HepG2 (cell line): ENCODE results near the gene HES1. TPM values are rescaled to one million over a fixed set of nuclear protein-coding genes. Genes with fewer than 3 reads are reported as not detected.

ENCODE experiments used
- ELF1 ChIP-seq: sonication (generic); formaldehyde crosslinking; IDR thresholded peaks from 2 replicates; pipeline ENCODE4 v1.4.0; 2020; ENCODE audit warnings: missing genetic modification reagents
- HOXA3 ChIP-seq: sonication (generic); formaldehyde crosslinking; IDR thresholded peaks from 2 replicates; pipeline ENCODE4 v1.5.0; 2020; ENCODE audit warnings: missing genetic modification reagents
- IKZF4 ChIP-seq: sonication (generic); formaldehyde crosslinking; IDR thresholded peaks from 2 replicates; pipeline ENCODE4 v1.5.1; 2020; ENCODE audit warnings: borderline replicate concordance, mild to moderate bottlenecking, low read depth, missing genetic modification reagents; ENCODE audit errors: not compliant biosample characterization
- JARID2 ChIP-seq: sonication (generic); formaldehyde crosslinking; IDR thresholded peaks from 2 replicates; pipeline ENCODE4 v1.8.1; 2023; ENCODE audit warnings: missing genetic modification reagents, inconsistent platforms; ENCODE audit not compliant: insufficient replicate concordance
- NR2C2 ChIP-seq: sonication (generic); formaldehyde crosslinking; IDR thresholded peaks from 2 replicates; pipeline ENCODE4 v1.4.0; 2020; ENCODE audit warnings: missing genetic modification reagents, mild to moderate bottlenecking, moderate library complexity, borderline replicate concordance
- RFXANK ChIP-seq: IDR thresholded peaks from 2 replicates; pipeline ENCODE4 v1.6.1; 2016
- SETDB1 ChIP-seq: sonication (generic); formaldehyde crosslinking; IDR thresholded peaks from 2 replicates; pipeline ENCODE4 v1.5.1; 2020; ENCODE audit warnings: missing genetic modification reagents, mild to moderate bottlenecking, borderline replicate concordance
- SPEN ChIP-seq: sonication (generic); formaldehyde crosslinking; IDR thresholded peaks from 2 replicates; pipeline ENCODE4 v1.5.1; 2020; ENCODE audit warnings: low read depth, mild to moderate bottlenecking, missing genetic modification reagents
- TEAD3 ChIP-seq: optimal IDR thresholded peaks from 2 replicates; pipeline ENCODE3; 2016; ENCODE audit warnings: borderline replicate concordance
- ZBTB7A ChIP-seq: sonication (generic); formaldehyde crosslinking; IDR thresholded peaks from 2 replicates; pipeline ENCODE4 v1.8.0; 2022; ENCODE audit warnings: mild to moderate bottlenecking, missing genetic modification reagents
- ZFP36L1 ChIP-seq: sonication (generic); formaldehyde crosslinking; IDR thresholded peaks from 2 replicates; pipeline ENCODE4 v1.8.0; 2022; ENCODE audit warnings: mild to moderate bottlenecking, missing genetic modification reagents, moderate library complexity
- ZKSCAN1 ChIP-seq: fragments of 150-350 bp; IDR thresholded peaks from 2 replicates; pipeline ENCODE4 v1.6.1; 2014; ENCODE audit warnings: low read length
- ZNF619 ChIP-seq: sonication (generic); formaldehyde crosslinking; IDR thresholded peaks from 2 replicates; pipeline ENCODE4 v1.4.0; 2020; ENCODE audit warnings: mild to moderate bottlenecking, missing genetic modification reagents
- polyA plus RNA-seq, 8 experiments: library from polyadenylated mRNA; depleted of rRNA in 3 of 8; stranded (reverse) in 7 of 8; unstranded in 1 of 8; fragments of >200 nt; fragmentation: Illumina TruSeq in 4 of 8; extraction: Trizol in 4 of 8; gene quantifications; 2 replicates each; pipeline versions ENCODE4 v1.2.1 to v1.2.3, GENCODE V29; 2011 to 2016; ENCODE audit warnings: low read depth in 4 of 8, missing spikeins in 1 of 8, mixed read lengths in 1 of 8; ENCODE audit not compliant: insufficient read depth in 1 of 8
- total RNA-seq, 5 experiments: library from RNA; depleted of rRNA; stranded (reverse); fragments of >200 nt; fragmentation: Illumina TruSeq; extraction: Trizol; gene quantifications; 2 replicates each; pipeline ENCODE4 v1.2.3, GENCODE V29; 2016; ENCODE audit warnings: low read depth in 1 of 5
- TF ChIP-seq, protein P1 (sequence below): sonication (generic); formaldehyde crosslinking; IDR thresholded peaks from 2 replicates; pipeline ENCODE4 v1.4.0; 2020; ENCODE audit warnings: missing genetic modification reagents
- TF ChIP-seq, protein P2 (sequence below): sonication (generic); formaldehyde crosslinking; IDR thresholded peaks from 2 replicates; pipeline ENCODE4 v1.4.0; 2020; ENCODE audit warnings: missing genetic modification reagents
- TF ChIP-seq, protein P3 (sequence below): IDR thresholded peaks from 2 replicates; pipeline ENCODE4 v1.6.1; 2012; ENCODE audit warnings: low read depth, low read length, improper control_type of control experiment
- TF ChIP-seq, protein P4 (sequence below): IDR thresholded peaks from 2 replicates; pipeline ENCODE4 v1.6.1; 2016; ENCODE audit warnings: low read depth, borderline replicate concordance
- TF ChIP-seq, protein P5 (sequence below): sonication (generic); formaldehyde crosslinking; IDR thresholded peaks from 2 replicates; pipeline ENCODE4 v1.8.0; 2022; ENCODE audit warnings: mild to moderate bottlenecking, missing genetic modification reagents
- TF ChIP-seq, protein P6 (sequence below): sonication (generic); formaldehyde crosslinking; IDR thresholded peaks from 2 replicates; pipeline ENCODE4 v1.9.0; 2021; ENCODE audit warnings: missing genetic modification reagents, borderline replicate concordance

HES1 gene
- total and polyA plus RNA-seq, 2 of the 13 experiments (the other 11 are each of a cell fraction or from before 2014, with no cell fraction given): 15.4 to 19.8 TPM

DNA sequence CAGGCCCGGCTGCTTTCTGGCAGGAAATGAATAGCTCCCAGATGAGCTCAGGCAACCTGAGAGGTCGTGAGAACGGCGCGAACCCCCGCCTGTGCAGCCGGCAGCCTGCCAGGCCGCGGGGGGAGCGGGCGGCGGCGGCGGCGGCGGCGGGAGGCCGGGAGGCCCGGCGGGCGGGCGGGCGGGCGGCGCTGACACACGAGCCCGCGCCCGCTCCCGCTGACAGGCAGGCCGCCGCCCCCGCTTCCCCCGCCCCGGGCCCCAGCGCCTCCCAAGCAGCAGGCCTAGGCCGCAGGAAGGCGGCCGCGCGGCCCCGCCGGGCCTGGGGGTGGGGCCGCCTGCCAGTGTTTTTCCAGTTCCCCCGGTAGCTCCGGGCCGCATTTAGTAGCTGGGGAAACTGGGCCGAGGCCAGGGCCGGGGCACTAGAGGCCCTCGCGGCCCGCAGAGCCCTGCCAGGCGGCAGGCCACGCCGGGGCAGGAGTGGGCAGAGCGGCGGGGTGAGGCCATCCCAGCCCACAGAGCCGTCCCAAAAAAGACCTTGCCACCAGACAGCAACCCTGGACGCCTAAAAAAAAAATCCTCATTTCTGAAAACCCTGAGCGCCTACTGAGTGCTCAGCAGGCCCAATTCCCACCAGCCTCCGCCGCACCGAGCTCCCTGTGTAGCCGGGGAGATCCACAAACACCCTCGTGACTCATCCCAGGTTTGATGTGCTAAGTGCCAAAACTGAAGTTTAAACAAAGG, 5.6 kb downstream of the HES1 start (continued):
- TF ChIP-seq, protein P1, sequence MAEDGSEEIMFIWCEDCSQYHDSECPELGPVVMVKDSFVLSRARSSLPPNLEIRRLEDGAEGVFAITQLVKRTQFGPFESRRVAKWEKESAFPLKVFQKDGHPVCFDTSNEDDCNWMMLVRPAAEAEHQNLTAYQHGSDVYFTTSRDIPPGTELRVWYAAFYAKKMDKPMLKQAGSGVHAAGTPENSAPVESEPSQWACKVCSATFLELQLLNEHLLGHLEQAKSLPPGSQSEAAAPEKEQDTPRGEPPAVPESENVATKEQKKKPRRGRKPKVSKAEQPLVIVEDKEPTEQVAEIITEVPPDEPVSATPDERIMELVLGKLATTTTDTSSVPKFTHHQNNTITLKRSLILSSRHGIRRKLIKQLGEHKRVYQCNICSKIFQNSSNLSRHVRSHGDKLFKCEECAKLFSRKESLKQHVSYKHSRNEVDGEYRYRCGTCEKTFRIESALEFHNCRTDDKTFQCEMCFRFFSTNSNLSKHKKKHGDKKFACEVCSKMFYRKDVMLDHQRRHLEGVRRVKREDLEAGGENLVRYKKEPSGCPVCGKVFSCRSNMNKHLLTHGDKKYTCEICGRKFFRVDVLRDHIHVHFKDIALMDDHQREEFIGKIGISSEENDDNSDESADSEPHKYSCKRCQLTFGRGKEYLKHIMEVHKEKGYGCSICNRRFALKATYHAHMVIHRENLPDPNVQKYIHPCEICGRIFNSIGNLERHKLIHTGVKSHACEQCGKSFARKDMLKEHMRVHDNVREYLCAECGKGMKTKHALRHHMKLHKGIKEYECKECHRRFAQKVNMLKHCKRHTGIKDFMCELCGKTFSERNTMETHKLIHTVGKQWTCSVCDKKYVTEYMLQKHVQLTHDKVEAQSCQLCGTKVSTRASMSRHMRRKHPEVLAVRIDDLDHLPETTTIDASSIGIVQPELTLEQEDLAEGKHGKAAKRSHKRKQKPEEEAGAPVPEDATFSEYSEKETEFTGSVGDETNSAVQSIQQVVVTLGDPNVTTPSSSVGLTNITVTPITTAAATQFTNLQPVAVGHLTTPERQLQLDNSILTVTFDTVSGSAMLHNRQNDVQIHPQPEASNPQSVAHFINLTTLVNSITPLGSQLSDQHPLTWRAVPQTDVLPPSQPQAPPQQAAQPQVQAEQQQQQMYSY (CRISPR knock-in tag): peak; percentile 49; the same call in 1 of the 2 replicates
- TF ChIP-seq JARID2 (CRISPR knock-in tag): no peak
- no peak for TF ChIP-seq TEAD3 (CRISPR knock-in tag)
- TF ChIP-seq, protein P2, sequence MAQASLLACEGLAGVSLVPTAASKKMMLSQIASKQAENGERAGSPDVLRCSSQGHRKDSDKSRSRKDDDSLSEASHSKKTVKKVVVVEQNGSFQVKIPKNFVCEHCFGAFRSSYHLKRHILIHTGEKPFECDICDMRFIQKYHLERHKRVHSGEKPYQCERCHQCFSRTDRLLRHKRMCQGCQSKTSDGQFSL (CRISPR knock-in tag): no peak
- TF ChIP-seq, protein P3, sequence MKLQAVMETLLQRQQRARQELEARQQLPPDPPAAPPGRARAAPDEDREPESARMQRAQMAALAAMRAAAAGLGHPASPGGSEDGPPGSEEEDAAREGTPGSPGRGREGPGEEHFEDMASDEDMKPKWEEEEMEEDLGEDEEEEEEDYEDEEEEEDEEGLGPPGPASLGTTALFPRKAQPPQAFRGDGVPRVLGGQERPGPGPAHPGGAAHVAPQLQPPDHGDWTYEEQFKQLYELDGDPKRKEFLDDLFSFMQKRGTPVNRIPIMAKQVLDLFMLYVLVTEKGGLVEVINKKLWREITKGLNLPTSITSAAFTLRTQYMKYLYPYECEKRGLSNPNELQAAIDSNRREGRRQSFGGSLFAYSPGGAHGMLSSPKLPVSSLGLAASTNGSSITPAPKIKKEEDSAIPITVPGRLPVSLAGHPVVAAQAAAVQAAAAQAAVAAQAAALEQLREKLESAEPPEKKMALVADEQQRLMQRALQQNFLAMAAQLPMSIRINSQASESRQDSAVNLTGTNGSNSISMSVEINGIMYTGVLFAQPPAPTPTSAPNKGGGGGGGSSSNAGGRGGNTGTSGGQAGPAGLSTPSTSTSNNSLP: no peak
- TF ChIP-seq NR2C2 (CRISPR knock-in tag): no peak
- TF ChIP-seq, protein P4, sequence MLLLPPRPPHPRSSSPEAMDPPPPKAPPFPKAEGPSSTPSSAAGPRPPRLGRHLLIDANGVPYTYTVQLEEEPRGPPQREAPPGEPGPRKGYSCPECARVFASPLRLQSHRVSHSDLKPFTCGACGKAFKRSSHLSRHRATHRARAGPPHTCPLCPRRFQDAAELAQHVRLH (CRISPR knock-in tag): no peak
- TF ChIP-seq, protein P5, sequence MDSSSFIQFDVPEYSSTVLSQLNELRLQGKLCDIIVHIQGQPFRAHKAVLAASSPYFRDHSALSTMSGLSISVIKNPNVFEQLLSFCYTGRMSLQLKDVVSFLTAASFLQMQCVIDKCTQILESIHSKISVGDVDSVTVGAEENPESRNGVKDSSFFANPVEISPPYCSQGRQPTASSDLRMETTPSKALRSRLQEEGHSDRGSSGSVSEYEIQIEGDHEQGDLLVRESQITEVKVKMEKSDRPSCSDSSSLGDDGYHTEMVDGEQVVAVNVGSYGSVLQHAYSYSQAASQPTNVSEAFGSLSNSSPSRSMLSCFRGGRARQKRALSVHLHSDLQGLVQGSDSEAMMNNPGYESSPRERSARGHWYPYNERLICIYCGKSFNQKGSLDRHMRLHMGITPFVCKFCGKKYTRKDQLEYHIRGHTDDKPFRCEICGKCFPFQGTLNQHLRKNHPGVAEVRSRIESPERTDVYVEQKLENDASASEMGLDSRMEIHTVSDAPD (CRISPR knock-in tag): 0 out of 2 replicates have a peak, but pooled peaks have one; percentile 41
- TF ChIP-seq, protein P6, sequence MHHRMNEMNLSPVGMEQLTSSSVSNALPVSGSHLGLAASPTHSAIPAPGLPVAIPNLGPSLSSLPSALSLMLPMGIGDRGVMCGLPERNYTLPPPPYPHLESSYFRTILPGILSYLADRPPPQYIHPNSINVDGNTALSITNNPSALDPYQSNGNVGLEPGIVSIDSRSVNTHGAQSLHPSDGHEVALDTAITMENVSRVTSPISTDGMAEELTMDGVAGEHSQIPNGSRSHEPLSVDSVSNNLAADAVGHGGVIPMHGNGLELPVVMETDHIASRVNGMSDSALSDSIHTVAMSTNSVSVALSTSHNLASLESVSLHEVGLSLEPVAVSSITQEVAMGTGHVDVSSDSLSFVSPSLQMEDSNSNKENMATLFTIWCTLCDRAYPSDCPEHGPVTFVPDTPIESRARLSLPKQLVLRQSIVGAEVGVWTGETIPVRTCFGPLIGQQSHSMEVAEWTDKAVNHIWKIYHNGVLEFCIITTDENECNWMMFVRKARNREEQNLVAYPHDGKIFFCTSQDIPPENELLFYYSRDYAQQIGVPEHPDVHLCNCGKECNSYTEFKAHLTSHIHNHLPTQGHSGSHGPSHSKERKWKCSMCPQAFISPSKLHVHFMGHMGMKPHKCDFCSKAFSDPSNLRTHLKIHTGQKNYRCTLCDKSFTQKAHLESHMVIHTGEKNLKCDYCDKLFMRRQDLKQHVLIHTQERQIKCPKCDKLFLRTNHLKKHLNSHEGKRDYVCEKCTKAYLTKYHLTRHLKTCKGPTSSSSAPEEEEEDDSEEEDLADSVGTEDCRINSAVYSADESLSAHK (CRISPR knock-in tag): no peak
- no peak for TF ChIP-seq HOXA3 (CRISPR knock-in tag)
- peak; percentile 51; the same call in 1 of the 2 replicates for TF ChIP-seq ZKSCAN1
- TF ChIP-seq ZBTB7A: no peak
- peak; percentile 94 for TF ChIP-seq SPEN
- peak; percentile 51; the same call in 1 of the 2 replicates for TF ChIP-seq ZFP36L1 (CRISPR knock-in tag)
- TF ChIP-seq IKZF4: no peak
- no peak; the same call in 1 of the 2 replicates for TF ChIP-seq ELF1 (CRISPR knock-in tag)
- no peak for TF ChIP-seq RFXANK (CRISPR knock-in tag)
- TF ChIP-seq ZNF619: no peak
- TF ChIP-seq SETDB1 (CRISPR knock-in tag): no peak
